Activated naive CD8-positive, alpha-beta T cell treated with anti-CD3 and anti-CD28 coated beads, Interleukin-2, amount 50 U/mL, for 24 hours (primary cell): ENCODE data around the gene DNAH14.
"Not testable (repeated sequence)": the region's sequence is repeated elsewhere in the genome, so short reads cannot be mapped to it uniquely, and the experiment has no call there.

ENCODE experiments used
- ATAC-seq: fragments of 150-1000 bp; cut with Tn5 transposase; one replicate; pipeline ENCODE4 v1.10.0; 2021
- DNase-seq: peaks from one replicate; pipeline ENCODE4 v3.0.0; 2021
- H3K27ac Mint-ChIP-seq: one replicate; pipeline ENCODE4 v1.8.0; 2021; ENCODE audit warnings: mild to moderate bottlenecking, mixed read lengths
- H3K27me3 Mint-ChIP-seq: one replicate; pipeline ENCODE4 v1.8.0; 2021; ENCODE audit warnings: mixed read lengths
- H3K36me3 Mint-ChIP-seq: one replicate; pipeline ENCODE4 v1.8.0; 2021; ENCODE audit warnings: low read depth, mixed read lengths
- H3K4me1 Mint-ChIP-seq: one replicate; pipeline ENCODE4 v1.8.0; 2021; ENCODE audit warnings: mixed read lengths
- H3K4me3 Mint-ChIP-seq: one replicate; pipeline ENCODE4 v1.8.0; 2021; ENCODE audit warnings: mild to moderate bottlenecking, moderate library complexity, mixed read lengths
- H3K9me3 Mint-ChIP-seq: one replicate; pipeline ENCODE4 v1.8.0; 2021; ENCODE audit warnings: mixed read lengths

The DNAH14 gene

GRCh38 chr1:224933584-224933983, 4.1 kb downstream of the DNAH14 start:
- Mint-ChIP-seq H3K9me3 (peaks cover 44% of the 10 kb centered on the region), H3K4me3 (no peak overlapping the region), H3K27ac (no peak overlapping the region), H3K36me3 (peaks cover 17% of the 10 kb centered on the region), H3K4me1 (no peaks in the 10 kb centered on the region), H3K27me3 (peaks cover 40% of the 10 kb centered on the region)
- DNase-seq = no peak
- ATAC-seq = no peak

GRCh38 chr1:224938652-224939051, 9.2 kb downstream of the DNAH14 start:
- ATAC-seq = no peak
- Mint-ChIP-seq H3K9me3 (peaks cover 21% of the 10 kb centered on the region), H3K4me1 (no peaks in the 10 kb centered on the region), H3K27ac (no peak overlapping the region), H3K27me3 (peaks cover 10% of the 10 kb centered on the region), H3K36me3 (peaks cover 8% of the 10 kb centered on the region), H3K4me3 (no peak overlapping the region)
- no peak for DNase-seq

- Mint-ChIP-seq H3K4me3 (no peak overlapping the region), H3K4me1 (no peaks in the 10 kb centered on the region), H3K36me3 (peaks cover 2% of the 10 kb centered on the region), H3K27ac (no peak overlapping the region), H3K27me3 (peaks cover 5% of the 10 kb centered on the region), H3K9me3 (peaks cover 9% of the 10 kb centered on the region)
- no peak for DNase-seq
- ATAC-seq = no peak
Measured at GRCh38 chr1:224939844-224940425, 10.5 kb downstream of the DNAH14 start.

- DNase-seq, ATAC-seq, H3K4me1 Mint-ChIP-seq: not testable (repeated sequence)
Measured at GRCh38 chr1:224940735-224941134, 11.3 kb downstream of the DNAH14 start.

GRCh38 chr1:224945651-224946348, 16.3 kb downstream of the DNAH14 start:
- not testable (repeated sequence) for H3K4me3 Mint-ChIP-seq, H3K9me3 Mint-ChIP-seq, ATAC-seq, H3K36me3 Mint-ChIP-seq, DNase-seq, H3K27ac Mint-ChIP-seq, H3K4me1 Mint-ChIP-seq, H3K27me3 Mint-ChIP-seq

More at GRCh38 chr1:224940735-224941134, 11.3 kb downstream of the DNAH14 start:
- not testable (repeated sequence) for H3K4me3 Mint-ChIP-seq, H3K27me3 Mint-ChIP-seq, H3K9me3 Mint-ChIP-seq, H3K27ac Mint-ChIP-seq, H3K36me3 Mint-ChIP-seq

GRCh38 chr1:224946349-224946691, 16.8 kb downstream of the DNAH14 start:
- H3K4me3 Mint-ChIP-seq, H3K4me1 Mint-ChIP-seq, ATAC-seq, H3K27me3 Mint-ChIP-seq, H3K9me3 Mint-ChIP-seq, H3K27ac Mint-ChIP-seq, H3K36me3 Mint-ChIP-seq, DNase-seq: not testable (repeated sequence)

- Mint-ChIP-seq H3K36me3 (no peaks in the 10 kb centered on the region), H3K4me1 (no peaks in the 10 kb centered on the region), H3K27me3 (peaks cover 4% of the 10 kb centered on the region), H3K4me3 (no peak overlapping the region), H3K27ac (no peak overlapping the region), H3K9me3 (no peaks in the 10 kb centered on the region)
- DNase-seq = no peak
- ATAC-seq = no peak
Measured at GRCh38 chr1:224957696-224958095, 28.2 kb downstream of the DNAH14 start.

- ATAC-seq (no peak), DNase-seq (no peak)
- no peak overlapping the region for H3K27ac Mint-ChIP-seq
- H3K4me3 Mint-ChIP-seq = no peak overlapping the region
- H3K9me3 Mint-ChIP-seq = no peaks in the 10 kb centered on the region
- H3K27me3 Mint-ChIP-seq = peaks cover 4% of the 10 kb centered on the region
- H3K36me3 Mint-ChIP-seq = no peaks in the 10 kb centered on the region
- H3K4me1 Mint-ChIP-seq = no peaks in the 10 kb centered on the region
Measured at GRCh38 chr1:224958490-224958889, 29.0 kb downstream of the DNAH14 start.

GRCh38 chr1:224959115-224959514, 29.6 kb downstream of the DNAH14 start:
- Mint-ChIP-seq H3K4me1 (no peaks in the 10 kb centered on the region), H3K4me3 (no peak overlapping the region), H3K36me3 (no peaks in the 10 kb centered on the region), H3K27me3 (peaks cover 2% of the 10 kb centered on the region), H3K9me3 (no peaks in the 10 kb centered on the region), H3K27ac (no peak overlapping the region)
- ATAC-seq (no peak), DNase-seq (no peak)

- Mint-ChIP-seq H3K27ac (no peak overlapping the region), H3K27me3 (peaks cover 2% of the 10 kb centered on the region), H3K9me3 (no peaks in the 10 kb centered on the region), H3K36me3 (no peaks in the 10 kb centered on the region), H3K4me1 (no peaks in the 10 kb centered on the region), H3K4me3 (no peak overlapping the region)
- no peak for ATAC-seq
- no peak for DNase-seq
Measured at GRCh38 chr1:224959656-224960055, 30.2 kb downstream of the DNAH14 start.

GRCh38 chr1:224980181-224980580, 50.7 kb downstream of the DNAH14 start:
- Mint-ChIP-seq H3K27ac (no peak overlapping the region), H3K4me3 (no peak overlapping the region)
- no peak for ATAC-seq

GRCh38 chr1:224981922-224982354, 52.5 kb downstream of the DNAH14 start:
- H3K27ac Mint-ChIP-seq, H3K27me3 Mint-ChIP-seq: not testable (repeated sequence)

More at GRCh38 chr1:224980181-224980580, 50.7 kb downstream of the DNAH14 start:
- Mint-ChIP-seq H3K4me1 (no peaks in the 10 kb centered on the region), H3K36me3 (no peaks in the 10 kb centered on the region), H3K27me3 (peaks cover 6% of the 10 kb centered on the region), H3K9me3 (peaks cover 3% of the 10 kb centered on the region)
- DNase-seq = no peak

GRCh38 chr1:224988042-224988441, 58.6 kb downstream of the DNAH14 start:
- H3K9me3 Mint-ChIP-seq = peaks cover 6% of the 10 kb centered on the region
- no peak overlapping the region for H3K27ac Mint-ChIP-seq
- no peaks in the 10 kb centered on the region for H3K36me3 Mint-ChIP-seq
- no peaks in the 10 kb centered on the region for H3K4me1 Mint-ChIP-seq
- DNase-seq = no peak
- ATAC-seq = no peak
- H3K27me3 Mint-ChIP-seq = peaks cover 4% of the 10 kb centered on the region
- H3K4me3 Mint-ChIP-seq = no peak overlapping the region

More at GRCh38 chr1:224981922-224982354, 52.5 kb downstream of the DNAH14 start:
- H3K9me3 Mint-ChIP-seq, H3K36me3 Mint-ChIP-seq, H3K4me3 Mint-ChIP-seq, ATAC-seq, H3K4me1 Mint-ChIP-seq, DNase-seq: not testable (repeated sequence)

- no peaks in the 10 kb centered on the region for H3K36me3 Mint-ChIP-seq
- H3K4me1 Mint-ChIP-seq = no peaks in the 10 kb centered on the region
- no peak for DNase-seq
- H3K27me3 Mint-ChIP-seq = no peaks in the 10 kb centered on the region
- ATAC-seq = no peak
- H3K4me3 Mint-ChIP-seq = no peak overlapping the region
- H3K27ac Mint-ChIP-seq = no peak overlapping the region
- H3K9me3 Mint-ChIP-seq = peaks cover 6% of the 10 kb centered on the region
Measured at GRCh38 chr1:224989615-224990014, 60.1 kb downstream of the DNAH14 start.

- not testable (repeated sequence) for H3K9me3 Mint-ChIP-seq, H3K36me3 Mint-ChIP-seq, H3K27me3 Mint-ChIP-seq, ATAC-seq, DNase-seq, H3K4me3 Mint-ChIP-seq, H3K4me1 Mint-ChIP-seq, H3K27ac Mint-ChIP-seq
Measured at GRCh38 chr1:224991550-224991949, 62.1 kb downstream of the DNAH14 start.
